ENCODE data around the gene KCTD10. TPM values are rescaled to one million over a fixed set of nuclear protein-coding genes. Genes with fewer than 3 reads are reported as not detected.

The KCTD10 gene
- total RNA-seq, 1 experiment from 2014 or later: 71.3 TPM

DNA sequence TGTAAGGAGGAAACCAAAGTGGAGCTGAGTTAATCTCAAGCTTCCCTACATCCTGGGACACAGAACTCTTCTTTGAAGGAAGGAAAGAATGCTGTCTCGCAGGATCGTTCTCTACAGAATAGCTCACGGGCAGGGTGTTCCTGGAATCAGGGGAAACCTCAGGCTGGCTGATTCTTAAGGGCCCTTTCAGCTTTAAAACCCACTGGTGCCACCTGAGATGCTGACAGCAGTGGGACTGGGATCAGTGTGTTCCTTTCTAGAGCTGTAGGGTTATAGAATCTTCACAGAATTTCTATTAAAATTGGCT is 48.1 kb upstream of the KCTD10 start:
- H3K4me3 Mint-ChIP-seq: no peak overlapping the region
- H3K9me3 Mint-ChIP-seq: no peaks in the 10 kb centered on the region
- H3K27me3 Mint-ChIP-seq (ENCODE audit: low read depth): no peaks in the 10 kb centered on the region
- no peaks in the 10 kb centered on the region for H3K9me3 ChIP-seq (ENCODE audit: control insufficient read depth, low read depth, low read length)
- no peak overlapping the region for H3K4ac ChIP-seq (ENCODE audit: low read depth, low read length)
- H4K20me1 ChIP-seq (ENCODE audit: control insufficient read depth, insufficient read depth, insufficient read length): no peaks in the 10 kb centered on the region
- no CpG with 5 or more reads among the region's 3 CpGs for WGBS (ENCODE audit: extremely low coverage, insufficient read length, low lambda C conversion rate)
- no peak overlapping the region for H2BK120ac ChIP-seq (ENCODE audit: low read depth, low read length, poor library complexity, severe bottlenecking)
- no peak for DNase-seq
- H3K27ac ChIP-seq (ENCODE audit: insufficient read length, low read depth, low read length): no peak overlapping the region
- H2BK12ac ChIP-seq (ENCODE audit: insufficient read length, low read depth, low read length): no peak overlapping the region
- H3K4me1 ChIP-seq (ENCODE audit: insufficient read depth, low read length): 0 out of 2 replicates have a peak, but pooled peaks cover 4% of the 10 kb centered on the region
- H4K8ac ChIP-seq (replicated peaks; ENCODE audit: insufficient read length, low read depth, low read length): no peak overlapping the region
- H2BK5ac ChIP-seq (ENCODE audit: insufficient read length, low read length): no peak overlapping the region
- no peaks in the 10 kb centered on the region for H3K79me2 ChIP-seq (ENCODE audit: insufficient read depth, low read length)
- peak overlapping the region in 2 of 3 experiments; percentile 79 to 94; a peak in 5 of 7 replicates for H3K27ac Mint-ChIP-seq
- H3T11ph ChIP-seq (ENCODE audit: low read length): no peak overlapping the region
- H3K27me3 ChIP-seq (ENCODE audit: insufficient read depth, low read length): no peaks in the 10 kb centered on the region
- H3K56ac ChIP-seq (ENCODE audit: insufficient read length, low read depth, low read length): no peak overlapping the region
- H2AK5ac ChIP-seq (ENCODE audit: insufficient read length, low read length): no peak overlapping the region
- H3K18ac ChIP-seq (ENCODE audit: insufficient read length, low read depth, low read length): no peak overlapping the region
- H3K14ac ChIP-seq (ENCODE audit: insufficient read depth, low read length): no peak overlapping the region
- H2BK20ac ChIP-seq (ENCODE audit: low read depth, low read length, poor library complexity, severe bottlenecking): no peak overlapping the region
- no peak overlapping the region for H3K23ac ChIP-seq (ENCODE audit: insufficient read length, low read depth, low read length)
- no peak overlapping the region for H3K9ac ChIP-seq (ENCODE audit: extremely low read depth, insufficient read length, low read length)
- no peak overlapping the region for H4K5ac ChIP-seq (ENCODE audit: insufficient read length, low read depth, low read length)
- peaks cover 19 to 51% of the 10 kb centered on the region in 2 experiments for H3K4me1 Mint-ChIP-seq
- H3K23me2 ChIP-seq (ENCODE audit: insufficient read length, low read depth, low read length, poor library complexity, severe bottlenecking): no peaks in the 10 kb centered on the region
- no peaks in the 10 kb centered on the region for H3K79me1 ChIP-seq (ENCODE audit: insufficient read depth, low read depth, low read length, poor library complexity, severe bottlenecking)
- no peak overlapping the region for H2AFZ ChIP-seq (ENCODE audit: low read length)
- no peak overlapping the region for H3K4me2 ChIP-seq (ENCODE audit: insufficient read depth, insufficient read length, low read length)
- H4K91ac ChIP-seq (ENCODE audit: insufficient read length, low read depth, low read length): no peak overlapping the region
- TF ChIP-seq, protein P1, sequence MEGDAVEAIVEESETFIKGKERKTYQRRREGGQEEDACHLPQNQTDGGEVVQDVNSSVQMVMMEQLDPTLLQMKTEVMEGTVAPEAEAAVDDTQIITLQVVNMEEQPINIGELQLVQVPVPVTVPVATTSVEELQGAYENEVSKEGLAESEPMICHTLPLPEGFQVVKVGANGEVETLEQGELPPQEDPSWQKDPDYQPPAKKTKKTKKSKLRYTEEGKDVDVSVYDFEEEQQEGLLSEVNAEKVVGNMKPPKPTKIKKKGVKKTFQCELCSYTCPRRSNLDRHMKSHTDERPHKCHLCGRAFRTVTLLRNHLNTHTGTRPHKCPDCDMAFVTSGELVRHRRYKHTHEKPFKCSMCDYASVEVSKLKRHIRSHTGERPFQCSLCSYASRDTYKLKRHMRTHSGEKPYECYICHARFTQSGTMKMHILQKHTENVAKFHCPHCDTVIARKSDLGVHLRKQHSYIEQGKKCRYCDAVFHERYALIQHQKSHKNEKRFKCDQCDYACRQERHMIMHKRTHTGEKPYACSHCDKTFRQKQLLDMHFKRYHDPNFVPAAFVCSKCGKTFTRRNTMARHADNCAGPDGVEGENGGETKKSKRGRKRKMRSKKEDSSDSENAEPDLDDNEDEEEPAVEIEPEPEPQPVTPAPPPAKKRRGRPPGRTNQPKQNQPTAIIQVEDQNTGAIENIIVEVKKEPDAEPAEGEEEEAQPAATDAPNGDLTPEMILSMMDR (conservative IDR thresholded peaks at IDR 0.05): no peak
- no peak overlapping the region for H2BK15ac ChIP-seq (ENCODE audit: low read depth, low read length)
- H3K36me3 Mint-ChIP-seq (ENCODE audit: insufficient read depth in 1 of 3, low read depth in 3 of 3): peaks cover 7 to 37% (median 34%) of the 10 kb centered on the region in 3 experiments
